Raji (cell line): ENCODE measurements around the gene MFSD12.

Experiments used
- POLR2A ChIP-seq: IDR thresholded peaks from 2 replicates; pipeline ENCODE4 v1.6.1; 2011; ENCODE audit warnings: low read depth, low read length, control low read depth; ENCODE audit not compliant: insufficient read depth

MFSD12 gene

DNA sequence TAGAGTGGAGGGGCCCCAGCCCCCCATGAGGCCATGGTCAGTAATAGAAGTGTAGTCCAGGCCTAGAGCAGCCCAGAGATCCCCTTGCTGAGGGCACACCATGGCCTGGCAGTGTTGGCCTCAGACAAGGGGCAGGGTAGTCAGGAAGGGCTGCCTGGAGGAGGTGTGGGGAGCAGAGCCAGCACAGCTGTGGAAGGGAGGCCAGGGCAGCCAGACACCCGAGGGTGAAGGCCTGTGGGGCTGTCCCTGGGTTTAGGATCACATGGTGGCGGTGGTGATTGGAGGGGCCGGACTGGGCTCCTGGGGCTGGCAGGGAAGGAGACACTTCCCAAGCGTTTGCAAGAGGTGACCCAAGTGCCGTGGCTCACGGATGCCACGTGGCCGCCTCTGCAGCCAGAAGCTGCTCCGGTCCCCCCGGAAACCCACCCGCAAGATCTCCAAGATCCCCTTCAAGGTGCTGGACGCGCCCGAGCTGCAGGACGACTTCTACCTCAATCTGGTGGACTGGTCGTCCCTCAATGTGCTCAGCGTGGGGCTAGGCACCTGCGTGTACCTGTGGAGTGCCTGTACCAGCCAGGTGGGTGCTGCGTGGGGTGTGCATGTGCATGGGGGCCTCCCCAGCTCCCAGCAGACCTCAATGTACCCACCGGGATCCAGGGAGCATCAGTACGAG, 30.0 kb downstream of the MFSD12 start:
- TF ChIP-seq POLR2A: no peak

DNA sequence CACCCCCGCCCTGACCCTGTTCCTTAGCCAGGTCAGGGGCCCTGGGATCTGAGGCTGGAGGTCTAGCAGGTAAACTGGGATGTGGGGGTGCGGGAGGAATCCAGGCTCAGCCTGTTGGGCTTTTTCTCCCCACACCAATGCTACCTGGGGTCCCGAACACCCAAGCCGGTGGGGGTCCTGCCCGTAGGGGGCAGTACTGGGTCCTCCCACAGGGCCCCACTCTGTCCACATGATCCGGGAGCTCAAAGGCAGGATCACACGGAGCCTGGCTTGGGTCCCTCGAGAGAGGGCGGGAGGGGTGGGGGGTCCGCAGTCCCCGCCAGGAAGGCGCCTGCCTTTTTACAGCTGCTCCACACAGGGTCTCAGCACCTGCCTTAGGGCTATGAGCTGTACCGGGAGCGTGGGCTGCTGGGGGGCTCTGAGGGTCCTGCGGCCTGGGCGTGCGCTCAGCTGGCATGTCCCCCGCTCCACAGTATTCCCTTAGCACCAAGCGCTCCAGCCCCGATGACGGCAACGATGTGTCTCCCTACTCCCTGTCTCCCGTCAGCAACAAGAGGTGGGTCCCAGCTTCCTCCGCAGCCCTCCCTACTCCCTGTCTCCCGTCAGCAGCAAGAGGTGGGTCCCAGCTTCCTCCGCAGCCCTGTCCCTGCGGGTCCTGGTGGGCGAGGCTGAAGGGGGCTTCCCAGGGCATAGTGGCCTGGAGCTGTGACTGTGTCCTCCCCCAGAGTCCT, 30.7 kb downstream of the MFSD12 start:
- no peak for TF ChIP-seq POLR2A

DNA sequence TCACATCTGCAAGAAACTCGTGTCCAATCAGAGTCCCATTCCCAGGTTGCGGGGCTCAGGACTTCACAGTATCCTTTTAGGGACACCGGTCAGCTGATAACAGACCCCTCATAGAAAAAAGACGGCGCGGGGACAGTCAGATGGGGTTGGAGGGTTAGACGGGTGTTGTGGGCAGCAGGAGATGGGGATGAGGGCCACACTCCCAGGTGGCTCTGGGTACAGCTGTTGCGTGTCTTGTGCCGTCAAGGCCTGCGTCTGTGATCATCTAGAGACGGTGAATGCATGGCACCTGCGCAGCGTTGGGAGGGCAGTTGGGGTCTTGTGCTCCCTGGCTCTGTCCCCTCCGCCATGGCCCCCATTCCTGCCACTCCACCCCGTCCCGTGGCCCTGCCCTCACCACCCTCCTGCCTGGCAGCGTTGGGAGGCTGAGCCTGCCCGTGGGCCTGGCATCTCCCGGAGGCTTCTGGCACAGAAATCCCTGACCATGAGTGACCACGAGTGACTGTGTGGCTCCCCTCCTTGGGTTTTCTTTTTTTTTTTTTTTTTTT, 32.4 kb downstream of the MFSD12 start:
- TF ChIP-seq POLR2A: no peak

DNA sequence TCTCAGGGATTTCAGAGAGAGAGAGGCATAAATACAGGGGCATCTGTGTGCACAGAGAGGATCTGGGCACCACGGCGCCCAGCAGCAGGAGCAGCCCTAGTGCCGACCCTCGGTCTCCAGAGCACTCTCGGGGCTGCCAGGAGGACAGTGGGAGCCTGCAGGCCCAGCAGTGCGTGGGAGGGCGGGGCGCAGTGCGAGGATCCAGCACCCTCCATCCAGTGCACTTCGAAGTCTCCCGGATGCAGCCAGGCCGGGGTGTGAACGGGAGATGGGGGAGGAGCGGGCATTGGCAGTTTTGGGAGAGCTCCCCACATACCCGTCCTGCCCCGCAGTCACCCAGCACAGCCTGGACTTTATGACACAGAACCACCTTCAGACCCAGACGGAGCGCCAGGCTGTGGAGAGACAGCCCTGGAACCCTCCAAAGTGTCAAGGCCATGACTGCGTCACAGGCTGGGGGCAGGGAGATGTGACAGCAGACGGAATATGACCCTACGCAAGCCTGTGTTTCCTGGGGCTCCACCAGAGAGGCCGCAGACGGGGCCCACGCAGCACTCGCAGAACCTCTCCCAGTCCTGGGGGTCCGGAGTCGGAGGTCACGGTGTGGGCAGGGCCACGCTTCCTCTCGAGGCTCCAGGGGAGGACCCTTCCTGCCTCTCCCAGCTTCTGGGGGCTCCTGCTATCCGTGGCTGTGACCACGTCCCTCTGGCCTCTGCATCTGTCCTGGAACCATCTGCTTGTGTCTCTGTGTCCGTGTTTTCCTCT, 33.1 kb downstream of the MFSD12 start:
- no peak for TF ChIP-seq POLR2A

DNA sequence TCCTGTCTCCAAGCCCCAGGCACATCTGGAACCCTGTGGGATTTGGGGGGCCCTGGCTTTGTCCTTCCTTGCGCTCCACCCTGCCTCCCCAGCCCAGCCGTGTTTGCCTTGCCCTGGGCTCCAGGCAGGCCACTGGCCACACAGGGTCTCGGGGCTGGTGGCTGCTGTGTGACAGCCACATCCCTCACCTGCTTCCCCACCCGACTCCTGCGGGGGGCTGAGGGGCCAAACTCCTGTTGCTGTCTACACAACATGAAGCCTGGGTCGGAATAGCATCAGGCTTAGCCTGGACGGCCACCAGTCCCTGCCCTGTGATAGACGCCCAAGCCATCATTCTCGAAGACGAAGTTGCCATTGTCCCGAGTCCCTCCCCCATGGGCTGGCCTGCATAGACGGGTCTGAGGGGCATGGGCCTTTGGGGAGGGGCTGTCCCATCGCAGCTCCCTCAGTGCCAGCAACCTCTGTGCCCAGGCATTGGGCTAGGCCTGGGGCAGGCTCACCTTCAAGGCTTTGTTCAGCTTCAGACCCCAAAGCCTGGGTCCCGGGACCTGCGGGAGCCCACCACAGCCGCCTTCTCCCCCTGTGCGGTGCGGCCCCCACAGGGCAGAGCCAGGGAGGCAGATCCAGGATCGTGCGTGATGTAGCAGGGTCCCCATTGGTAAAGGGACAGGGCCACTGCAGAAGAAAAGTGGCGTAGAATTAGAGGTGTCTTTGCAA, 33.9 kb downstream of the MFSD12 start:
- no peak for TF ChIP-seq POLR2A

DNA sequence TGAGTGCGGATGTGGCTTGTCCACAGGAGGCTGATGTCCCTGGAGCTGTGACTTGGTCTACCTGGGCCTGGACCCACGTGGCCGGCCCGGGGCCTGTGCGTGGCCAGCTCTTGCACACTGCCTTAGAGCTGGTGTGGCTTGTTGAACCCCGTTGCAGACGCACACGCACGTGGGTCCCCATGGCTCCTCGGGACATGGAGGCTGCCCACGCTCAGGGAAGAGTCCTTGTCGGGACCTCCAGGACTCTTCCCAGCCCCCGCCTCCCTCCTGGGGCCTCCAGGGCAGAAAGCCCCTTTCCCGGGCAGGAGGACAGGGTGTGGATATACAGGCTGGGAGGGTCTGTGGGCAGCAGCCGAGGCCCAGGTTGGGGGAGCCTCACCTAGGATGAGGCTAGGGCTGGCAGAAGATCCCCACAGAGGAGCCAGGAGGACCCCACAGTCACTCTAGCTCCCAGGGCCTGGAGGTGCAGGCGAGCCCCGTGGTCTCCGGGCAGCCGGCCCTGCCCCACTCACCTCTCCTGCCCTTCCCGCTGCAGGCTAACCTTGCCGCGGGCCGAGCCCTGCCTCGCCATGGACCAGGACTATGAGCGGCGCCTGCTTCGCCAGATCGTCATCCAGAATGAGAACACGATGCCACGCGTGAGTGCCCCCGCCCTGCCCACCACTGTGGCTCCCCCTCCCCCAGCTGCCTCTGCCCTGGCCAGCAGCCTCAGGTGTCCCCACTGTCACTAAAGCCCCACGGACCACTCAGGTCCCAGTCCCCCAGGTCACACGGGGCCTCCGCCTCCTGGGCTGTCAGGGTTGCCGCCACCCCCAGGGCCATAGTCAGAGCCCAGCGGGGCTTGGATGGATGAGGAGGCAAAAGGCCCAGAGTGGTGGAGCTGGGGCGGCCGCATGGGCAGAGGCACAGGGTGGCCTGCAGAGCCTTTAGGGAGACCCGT, 34.7 kb downstream of the MFSD12 start:
- TF ChIP-seq POLR2A: no peak

DNA sequence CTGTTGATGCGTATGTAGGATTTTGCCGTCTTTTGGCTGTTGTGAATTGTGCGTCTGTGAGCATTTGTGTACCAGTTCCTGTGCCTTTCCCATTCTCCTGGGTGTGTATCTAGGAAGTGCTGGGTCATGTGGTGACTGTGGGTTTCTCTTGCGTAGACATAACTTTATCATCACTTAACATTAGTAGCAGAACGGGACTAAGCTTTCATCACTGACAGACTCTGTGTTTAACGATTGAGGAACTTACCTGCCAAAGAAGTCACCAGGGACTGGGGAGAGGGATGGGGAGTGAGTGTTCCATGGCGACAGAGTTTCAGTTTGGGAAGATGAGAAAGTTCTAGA, 36.3 kb downstream of the MFSD12 start:
- TF ChIP-seq POLR2A: no peak

DNA sequence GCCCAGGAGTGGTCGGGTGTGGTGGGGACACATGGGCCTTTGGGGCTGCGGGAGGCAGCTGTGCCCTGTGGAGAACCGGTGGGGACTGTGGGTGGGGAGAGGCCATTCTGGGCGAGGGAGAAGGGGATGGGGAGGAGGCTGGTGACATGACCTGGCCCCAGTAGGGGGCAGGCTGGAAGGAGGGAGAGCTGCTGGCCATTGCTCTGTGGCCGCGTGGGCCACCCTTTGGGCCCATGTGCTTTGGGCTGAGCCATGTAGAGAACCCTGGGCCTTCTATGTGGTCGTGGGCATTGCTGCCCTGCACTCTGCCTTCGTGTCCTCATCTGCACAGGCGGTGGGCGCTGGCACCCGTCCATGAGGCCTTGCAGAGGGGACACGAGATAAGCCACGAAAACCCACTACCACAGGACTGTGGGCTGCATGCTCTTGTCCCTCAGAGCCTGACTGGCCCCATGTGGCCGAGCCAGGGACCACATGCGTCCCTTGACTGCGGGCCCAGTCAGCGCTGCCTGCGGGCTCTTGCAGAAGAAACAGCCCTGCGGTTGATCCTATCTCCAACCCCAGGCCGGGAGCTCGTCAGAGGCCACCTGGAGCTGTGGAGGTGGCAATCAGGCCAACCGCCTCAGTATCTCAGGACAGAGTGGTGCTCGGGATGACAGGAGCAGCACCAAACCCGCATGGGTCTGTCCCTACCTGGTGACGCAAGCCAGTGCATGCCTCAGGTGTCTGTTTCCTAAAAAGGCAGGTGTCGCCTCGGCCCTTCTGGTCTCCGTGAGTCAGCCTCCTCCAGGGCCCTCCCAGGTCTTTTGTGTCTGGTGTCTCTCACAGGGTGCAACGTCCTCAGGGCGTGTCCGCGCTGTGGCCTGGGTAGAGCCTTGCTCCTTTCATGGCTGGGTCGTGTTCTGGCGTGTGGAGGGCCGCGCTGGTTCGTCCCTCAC, 37.0 kb downstream of the MFSD12 start:
- TF ChIP-seq POLR2A: no peak

DNA sequence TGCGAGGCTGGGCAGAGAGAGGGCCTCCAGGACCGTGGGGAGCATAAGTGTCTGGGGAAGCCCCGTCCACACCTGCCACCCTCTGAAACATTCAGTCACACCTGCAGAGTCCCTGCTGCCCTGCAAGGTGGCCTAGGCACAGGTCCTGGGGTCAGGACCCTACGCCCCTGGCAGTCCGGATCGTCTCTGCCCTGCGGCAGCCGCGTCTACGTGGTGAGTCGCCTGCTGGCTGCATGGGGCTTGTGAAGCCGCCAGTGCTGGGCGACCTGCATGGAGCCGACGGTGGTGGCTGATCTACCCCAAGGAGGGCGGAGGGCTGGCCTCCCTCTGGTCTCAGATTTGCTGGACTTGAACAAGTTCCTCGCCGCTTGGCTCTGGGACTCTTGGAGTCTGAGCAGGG, 38.3 kb downstream of the MFSD12 start:
- TF ChIP-seq POLR2A: no peak

DNA sequence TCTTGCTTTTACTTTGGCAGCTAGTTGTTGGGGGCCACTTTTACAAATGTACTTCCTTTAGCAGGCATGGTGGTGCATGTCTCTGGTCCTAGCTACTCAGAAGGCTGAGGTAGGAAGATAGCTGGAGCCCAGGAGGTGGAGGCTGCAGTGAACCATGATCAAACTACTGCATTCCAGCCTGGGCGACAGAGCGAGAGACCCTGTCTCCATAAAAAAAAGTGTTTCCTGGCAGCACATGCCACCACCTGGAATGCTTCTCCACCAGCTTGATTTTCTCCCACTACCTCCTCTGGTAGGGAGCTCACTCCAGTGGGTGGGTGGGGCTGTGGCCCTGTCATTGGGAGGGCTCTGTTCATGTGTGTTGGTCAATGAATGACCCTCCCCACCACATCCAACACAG, 38.7 kb downstream of the MFSD12 start:
- TF ChIP-seq POLR2A: no peak

DNA sequence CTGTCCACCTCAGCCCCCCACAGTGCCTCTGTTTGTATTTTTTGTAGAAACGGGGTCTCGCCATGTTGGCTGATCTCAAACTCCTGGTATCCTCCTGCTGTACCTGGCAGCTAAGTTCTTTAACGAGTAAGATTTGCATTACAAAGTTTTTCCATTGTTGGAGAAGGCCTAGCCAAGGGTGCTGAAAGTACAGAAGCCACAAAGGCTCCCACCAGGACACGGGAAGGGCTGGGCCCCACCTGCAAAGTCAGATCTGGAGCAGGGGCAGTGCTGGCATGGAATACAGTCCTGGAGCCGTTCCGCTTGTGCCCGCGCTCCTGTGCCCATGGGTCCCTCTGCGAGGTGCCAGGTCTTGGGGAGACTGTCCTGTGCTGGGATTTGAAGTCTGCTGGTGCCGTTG, 39.1 kb downstream of the MFSD12 start:
- no peak for TF ChIP-seq POLR2A

DNA sequence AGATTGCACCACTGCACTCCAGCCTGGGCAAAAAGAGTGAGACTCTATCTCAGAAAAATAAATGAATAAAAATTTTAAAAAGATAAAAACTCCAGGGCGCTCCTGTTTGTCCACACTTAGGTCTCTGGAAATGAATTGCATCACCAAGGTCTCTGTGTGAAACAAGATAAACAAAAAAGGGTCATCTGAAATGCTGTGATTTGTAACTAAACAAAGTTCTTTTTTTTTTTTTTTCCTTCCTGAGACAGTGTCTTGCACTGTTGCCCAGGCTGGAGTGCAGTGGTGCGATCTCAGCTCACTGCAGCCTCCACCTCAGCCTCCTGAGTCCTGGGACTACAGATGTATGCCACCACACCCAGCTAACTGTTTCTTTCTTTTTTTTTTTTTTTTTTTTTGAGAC, 39.7 kb downstream of the MFSD12 start:
- TF ChIP-seq POLR2A: no peak

DNA sequence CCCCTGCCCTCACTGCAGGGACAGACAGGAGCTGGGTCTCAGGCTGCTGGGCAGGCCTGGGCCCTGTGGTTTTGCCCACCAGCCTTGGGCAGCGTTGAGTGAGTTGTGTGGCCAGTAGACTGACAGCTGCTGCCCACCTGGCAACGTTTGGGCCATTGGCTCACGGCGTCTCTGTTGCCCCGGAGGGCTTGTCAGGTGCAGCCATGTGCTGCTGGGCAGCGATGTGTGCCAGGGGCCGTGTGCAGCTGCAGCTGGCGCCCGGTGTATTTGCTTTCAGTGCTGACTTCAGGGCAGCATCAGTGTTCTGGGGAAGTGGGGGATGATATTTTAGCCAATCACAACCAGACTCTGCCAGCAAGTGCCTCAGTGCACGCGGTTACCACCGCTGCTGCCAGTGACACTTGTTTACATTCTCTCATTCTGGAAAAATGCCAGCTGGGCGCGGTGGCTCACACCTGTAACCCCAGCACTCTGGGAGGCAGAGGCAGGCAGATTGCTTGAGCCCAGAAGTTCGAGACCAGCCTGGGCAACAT, 40.6 kb downstream of the MFSD12 start:
- TF ChIP-seq POLR2A: no peak
